Fibroblast of mammary gland (primary cell): ENCODE measurements around the gene TSEN2.
"Not testable (repeated sequence)": the region's sequence is repeated elsewhere in the genome, so short reads cannot be mapped to it uniquely, and the experiment has no call there.

Experiments used
- DNase-seq: peaks from one replicate; pipeline ENCODE4 v3.0.0-alpha.2; 2010; ENCODE audit warnings: low read depth
- H3K4me3 ChIP-seq: 2 replicates; pipeline ENCODE4 v1.5.1; 2011; ENCODE audit warnings: low read depth, mild to moderate bottlenecking, low read length, moderate library complexity; ENCODE audit not compliant: control insufficient read depth
- TF ChIP-seq, protein P1 (sequence below): conservative IDR thresholded peaks from 2 replicates; pipeline ENCODE4 v1.5.1; 2011; ENCODE audit warnings: low read depth, low read length, inconsistent platforms; ENCODE audit not compliant: control insufficient read depth, insufficient read depth

Gene TSEN2

DNA sequence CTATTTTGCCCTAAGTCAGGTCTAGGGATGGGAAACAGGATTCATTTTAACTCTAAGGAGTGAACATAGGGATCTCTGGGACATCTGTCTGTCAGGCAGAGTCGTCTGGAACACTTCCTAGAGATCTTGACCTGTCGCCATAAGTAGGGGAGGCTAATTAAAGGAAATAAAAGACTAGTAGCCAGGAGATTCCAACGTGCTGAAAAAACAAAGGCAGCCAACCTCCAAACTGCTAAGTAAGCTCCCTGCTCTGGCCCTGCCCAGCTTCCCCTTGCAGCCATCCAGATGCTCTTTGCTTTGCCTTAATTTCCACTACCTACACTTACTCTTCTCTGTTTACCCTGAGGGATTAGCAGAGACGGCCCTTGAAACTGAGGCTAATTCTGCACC lies 18.4 kb upstream of the TSEN2 start:
- TF ChIP-seq, protein P1, sequence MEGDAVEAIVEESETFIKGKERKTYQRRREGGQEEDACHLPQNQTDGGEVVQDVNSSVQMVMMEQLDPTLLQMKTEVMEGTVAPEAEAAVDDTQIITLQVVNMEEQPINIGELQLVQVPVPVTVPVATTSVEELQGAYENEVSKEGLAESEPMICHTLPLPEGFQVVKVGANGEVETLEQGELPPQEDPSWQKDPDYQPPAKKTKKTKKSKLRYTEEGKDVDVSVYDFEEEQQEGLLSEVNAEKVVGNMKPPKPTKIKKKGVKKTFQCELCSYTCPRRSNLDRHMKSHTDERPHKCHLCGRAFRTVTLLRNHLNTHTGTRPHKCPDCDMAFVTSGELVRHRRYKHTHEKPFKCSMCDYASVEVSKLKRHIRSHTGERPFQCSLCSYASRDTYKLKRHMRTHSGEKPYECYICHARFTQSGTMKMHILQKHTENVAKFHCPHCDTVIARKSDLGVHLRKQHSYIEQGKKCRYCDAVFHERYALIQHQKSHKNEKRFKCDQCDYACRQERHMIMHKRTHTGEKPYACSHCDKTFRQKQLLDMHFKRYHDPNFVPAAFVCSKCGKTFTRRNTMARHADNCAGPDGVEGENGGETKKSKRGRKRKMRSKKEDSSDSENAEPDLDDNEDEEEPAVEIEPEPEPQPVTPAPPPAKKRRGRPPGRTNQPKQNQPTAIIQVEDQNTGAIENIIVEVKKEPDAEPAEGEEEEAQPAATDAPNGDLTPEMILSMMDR: no peak
- no peak for DNase-seq
- H3K4me3 ChIP-seq: no peak overlapping the region

DNA sequence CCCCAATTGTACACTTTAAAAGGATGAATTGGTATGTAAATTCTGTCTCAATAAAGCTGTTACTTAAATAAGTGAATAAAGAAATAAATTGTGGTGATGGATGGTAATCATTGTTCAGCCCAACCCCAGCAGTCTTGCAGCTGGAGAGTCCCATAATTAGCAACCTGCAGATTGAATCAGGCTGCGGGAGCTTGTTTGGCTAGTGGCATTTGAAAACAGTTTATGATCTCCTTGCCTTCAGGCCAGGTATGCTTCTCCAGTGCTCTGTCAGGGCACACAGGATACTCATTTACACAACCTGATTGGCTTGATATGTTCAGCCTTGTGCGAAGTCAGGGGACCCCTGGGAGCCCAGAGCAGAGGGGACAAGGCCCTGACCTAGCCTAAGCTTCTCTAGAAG lies 16.5 kb upstream of the TSEN2 start:
- DNase-seq: no peak

DNA sequence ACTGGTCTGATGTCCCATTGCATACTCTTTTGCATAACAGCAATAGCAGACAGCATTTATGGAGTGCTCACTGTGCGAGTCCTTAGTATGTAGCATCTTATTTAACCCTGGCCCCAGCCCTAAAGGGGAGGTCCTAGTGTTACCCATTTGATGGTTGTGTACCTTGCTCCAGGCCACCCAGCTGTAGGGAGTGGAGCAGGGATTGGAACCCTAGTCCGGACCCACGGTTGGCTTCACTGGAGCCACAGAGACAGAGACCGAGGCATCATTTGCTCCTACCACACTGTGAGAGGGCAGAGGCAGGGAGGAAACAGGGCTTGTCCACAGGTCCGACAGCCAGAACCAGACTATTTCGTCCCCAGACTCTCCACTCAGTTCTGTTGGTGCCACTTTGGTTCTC lies 16.0 kb upstream of the TSEN2 start:
- no peak overlapping the region for H3K4me3 ChIP-seq
- TF ChIP-seq, protein P1: no peak
- DNase-seq: no peak

More for the DNA sequence above, 16.5 kb upstream of the TSEN2 start:
- TF ChIP-seq, protein P1: no peak
- H3K4me3 ChIP-seq: no peak overlapping the region

DNA sequence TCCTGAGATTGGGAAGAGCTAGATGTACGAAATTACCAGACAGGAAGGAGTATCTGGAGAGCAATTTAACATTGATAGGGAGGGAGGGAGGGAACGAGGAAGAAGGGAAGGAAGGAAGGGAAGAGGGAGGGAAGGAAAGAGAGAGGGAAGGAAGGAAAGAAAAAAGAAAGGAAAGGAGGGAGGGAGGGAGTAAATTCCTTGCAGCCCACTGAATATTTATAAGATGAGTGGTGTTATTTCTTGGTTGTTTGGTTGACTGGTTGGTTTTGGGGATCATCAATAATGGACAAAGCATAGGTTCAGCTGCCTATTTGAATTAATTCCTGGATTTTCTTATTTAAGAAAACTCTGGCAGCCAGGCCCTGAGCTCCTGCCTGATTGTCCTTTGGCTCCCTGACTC lies 15.5 kb upstream of the TSEN2 start:
- DNase-seq: no peak
- TF ChIP-seq, protein P1: no peak
- no peak overlapping the region for H3K4me3 ChIP-seq

GRCh38 chr3:12469222-12469621 lies 15.1 kb upstream of the TSEN2 start:
- not testable (repeated sequence) for H3K4me3 ChIP-seq, DNase-seq

GRCh38 chr3:12470111-12470510 lies 14.2 kb upstream of the TSEN2 start:
- TF ChIP-seq, protein P1: no peak
- H3K4me3 ChIP-seq: no peak overlapping the region
- DNase-seq: peak; percentile 39

GRCh38 chr3:12470680-12471079 lies 13.6 kb upstream of the TSEN2 start:
- TF ChIP-seq, protein P1: no peak
- H3K4me3 ChIP-seq: no peak overlapping the region
- DNase-seq: no peak
